22Rv1 (cell line): ENCODE data around the gene SLC16A2.

Experiments
- ZFX ChIP-seq: fragments of 450-650 bp; IDR thresholded peaks from 2 replicates; pipeline ENCODE4 v1.6.1; 2017; ENCODE audit warnings: antibody characterized with exemption, borderline replicate concordance
- TF ChIP-seq, protein P1 (sequence below): fragments of 450-650 bp; IDR thresholded peaks from 2 replicates; pipeline ENCODE4 v1.5.1; 2017; ENCODE audit warnings: mild to moderate bottlenecking

- TF ChIP-seq, protein P1, sequence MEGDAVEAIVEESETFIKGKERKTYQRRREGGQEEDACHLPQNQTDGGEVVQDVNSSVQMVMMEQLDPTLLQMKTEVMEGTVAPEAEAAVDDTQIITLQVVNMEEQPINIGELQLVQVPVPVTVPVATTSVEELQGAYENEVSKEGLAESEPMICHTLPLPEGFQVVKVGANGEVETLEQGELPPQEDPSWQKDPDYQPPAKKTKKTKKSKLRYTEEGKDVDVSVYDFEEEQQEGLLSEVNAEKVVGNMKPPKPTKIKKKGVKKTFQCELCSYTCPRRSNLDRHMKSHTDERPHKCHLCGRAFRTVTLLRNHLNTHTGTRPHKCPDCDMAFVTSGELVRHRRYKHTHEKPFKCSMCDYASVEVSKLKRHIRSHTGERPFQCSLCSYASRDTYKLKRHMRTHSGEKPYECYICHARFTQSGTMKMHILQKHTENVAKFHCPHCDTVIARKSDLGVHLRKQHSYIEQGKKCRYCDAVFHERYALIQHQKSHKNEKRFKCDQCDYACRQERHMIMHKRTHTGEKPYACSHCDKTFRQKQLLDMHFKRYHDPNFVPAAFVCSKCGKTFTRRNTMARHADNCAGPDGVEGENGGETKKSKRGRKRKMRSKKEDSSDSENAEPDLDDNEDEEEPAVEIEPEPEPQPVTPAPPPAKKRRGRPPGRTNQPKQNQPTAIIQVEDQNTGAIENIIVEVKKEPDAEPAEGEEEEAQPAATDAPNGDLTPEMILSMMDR: no peak
- no peak for TF ChIP-seq ZFX
Measured at GRCh38 chrX:74545880-74546523, 124.7 kb downstream of the SLC16A2 start.
